Kidney capillary endothelial cell (primary cell): ENCODE data around the gene TUSC2.

Experiments used
- DNase-seq: peaks from one replicate; pipeline ENCODE4 v3.0.0-alpha.2; 2018; ENCODE audit warnings: low spot score

The TUSC2 gene

GRCh38 chr3:50327943-50328691 lies at the start of gene TUSC2:
Gene TUSC2 (minus strand): TSS chr3:50328223. CDS start chr3:50328099, 124 bp downstream.
- peak; percentile 94 for DNase-seq

GRCh38 chr3:50375258-50375931 lies 47.4 kb upstream of the TUSC2 start:
- DNase-seq: no peak

- no peak for DNase-seq
These were observed 46.6 kb upstream of the TUSC2 start for GRCh38 chr3:50374363-50375257.

GRCh38 chr3:50373146-50374051 lies 45.4 kb upstream of the TUSC2 start:
- DNase-seq: no peak

- DNase-seq: no peak
These were observed 44.3 kb upstream of the TUSC2 start for GRCh38 chr3:50372349-50372748.

GRCh38 chr3:50371133-50371685 lies 43.2 kb upstream of the TUSC2 start:
- no peak for DNase-seq

- DNase-seq: no peak
These were observed 42.6 kb upstream of the TUSC2 start for GRCh38 chr3:50370594-50370993.

- no peak for DNase-seq
These were observed 41.1 kb upstream of the TUSC2 start for GRCh38 chr3:50369012-50369670.

GRCh38 chr3:50365842-50366220 lies 37.8 kb upstream of the TUSC2 start:
- DNase-seq: no peak

- DNase-seq: peak; percentile 67
These were observed 37.2 kb upstream of the TUSC2 start for GRCh38 chr3:50365080-50365841.

GRCh38 chr3:50364573-50365079 lies 36.6 kb upstream of the TUSC2 start:
- no peak for DNase-seq

GRCh38 chr3:50359760-50360110 lies 31.7 kb upstream of the TUSC2 start:
- DNase-seq: no peak

- DNase-seq: peak; percentile 98
These were observed 31.1 kb upstream of the TUSC2 start, which contains the start of gene TMEM115 for GRCh38 chr3:50358911-50359759. Gene TMEM115 (minus strand): TSS chr3:50359521. CDS start chr3:50359063, 458 bp downstream.

- DNase-seq: no peak
These were observed 30.4 kb upstream of the TUSC2 start for GRCh38 chr3:50358355-50358910.

GRCh38 chr3:50357481-50357880 lies 29.5 kb upstream of the TUSC2 start:
- DNase-seq: no peak

GRCh38 chr3:50356553-50356952 lies 28.5 kb upstream of the TUSC2 start:
- no peak for DNase-seq

- no peak for DNase-seq
These were observed 28.0 kb upstream of the TUSC2 start for GRCh38 chr3:50355829-50356552.

GRCh38 chr3:50354850-50355249 lies 26.8 kb upstream of the TUSC2 start:
- no peak for DNase-seq
